ENCODE measurements around the gene RPUSD1. TPM values are rescaled to one million over a fixed set of nuclear protein-coding genes. Genes with fewer than 3 reads are reported as not detected.
A peak's percentile ranks its signal among the peaks of the same experiment; 100 is the strongest.

RPUSD1 gene
- total and polyA plus RNA-seq, 2 of the 13 experiments (the other 11 are each of a cell fraction or from before 2014, with no cell fraction given) = 13.1 to 26.2 TPM

DNA sequence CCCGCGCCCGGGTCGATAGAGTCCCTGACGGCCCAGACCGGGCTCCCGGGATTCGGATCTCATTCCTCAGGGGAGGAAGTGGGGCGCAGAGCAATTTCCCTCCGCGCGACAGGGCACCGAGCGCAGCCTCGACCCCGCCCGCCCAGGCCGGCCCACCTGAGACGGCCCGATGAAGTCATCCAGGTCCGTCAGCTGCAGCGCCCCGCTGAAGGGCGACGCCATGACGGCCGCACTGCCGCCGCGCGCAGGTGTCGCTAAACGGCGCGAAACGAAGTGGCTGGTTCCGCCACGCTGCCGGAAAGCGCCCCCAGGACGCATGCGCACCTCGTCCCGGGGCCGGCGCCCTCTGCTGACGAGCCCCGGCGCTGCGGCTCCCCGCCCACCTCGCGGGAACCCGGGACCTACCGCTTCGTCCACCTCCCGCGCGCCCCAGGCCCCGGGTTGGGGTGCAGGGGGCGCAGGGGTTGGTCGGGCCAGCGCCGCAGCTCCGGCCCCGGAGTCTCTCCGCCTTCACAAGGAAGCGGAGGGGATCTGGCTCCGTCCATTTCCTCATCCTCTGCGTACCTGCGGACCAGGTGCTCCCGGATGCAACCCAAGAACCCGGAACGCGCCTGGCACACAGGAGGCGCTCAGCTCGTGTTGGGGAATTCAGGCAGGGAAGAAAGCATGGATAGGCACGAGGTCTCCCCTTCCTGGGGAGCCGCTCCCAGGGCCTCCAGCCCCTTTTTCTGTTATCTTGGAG is 47.2 kb downstream of the RPUSD1 start, which contains the start of gene CIAO3 (continued):
- TF ChIP-seq, protein P1, sequence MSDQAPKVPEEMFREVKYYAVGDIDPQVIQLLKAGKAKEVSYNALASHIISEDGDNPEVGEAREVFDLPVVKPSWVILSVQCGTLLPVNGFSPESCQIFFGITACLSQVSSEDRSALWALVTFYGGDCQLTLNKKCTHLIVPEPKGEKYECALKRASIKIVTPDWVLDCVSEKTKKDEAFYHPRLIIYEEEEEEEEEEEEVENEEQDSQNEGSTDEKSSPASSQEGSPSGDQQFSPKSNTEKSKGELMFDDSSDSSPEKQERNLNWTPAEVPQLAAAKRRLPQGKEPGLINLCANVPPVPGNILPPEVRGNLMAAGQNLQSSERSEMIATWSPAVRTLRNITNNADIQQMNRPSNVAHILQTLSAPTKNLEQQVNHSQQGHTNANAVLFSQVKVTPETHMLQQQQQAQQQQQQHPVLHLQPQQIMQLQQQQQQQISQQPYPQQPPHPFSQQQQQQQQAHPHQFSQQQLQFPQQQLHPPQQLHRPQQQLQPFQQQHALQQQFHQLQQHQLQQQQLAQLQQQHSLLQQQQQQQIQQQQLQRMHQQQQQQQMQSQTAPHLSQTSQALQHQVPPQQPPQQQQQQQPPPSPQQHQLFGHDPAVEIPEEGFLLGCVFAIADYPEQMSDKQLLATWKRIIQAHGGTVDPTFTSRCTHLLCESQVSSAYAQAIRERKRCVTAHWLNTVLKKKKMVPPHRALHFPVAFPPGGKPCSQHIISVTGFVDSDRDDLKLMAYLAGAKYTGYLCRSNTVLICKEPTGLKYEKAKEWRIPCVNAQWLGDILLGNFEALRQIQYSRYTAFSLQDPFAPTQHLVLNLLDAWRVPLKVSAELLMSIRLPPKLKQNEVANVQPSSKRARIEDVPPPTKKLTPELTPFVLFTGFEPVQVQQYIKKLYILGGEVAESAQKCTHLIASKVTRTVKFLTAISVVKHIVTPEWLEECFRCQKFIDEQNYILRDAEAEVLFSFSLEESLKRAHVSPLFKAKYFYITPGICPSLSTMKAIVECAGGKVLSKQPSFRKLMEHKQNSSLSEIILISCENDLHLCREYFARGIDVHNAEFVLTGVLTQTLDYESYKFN (CRISPR knock-in tag; conservative IDR thresholded peaks at IDR 0.05) = peak; percentile 32; the same call in 1 of the 2 replicates
- no peak for TF ChIP-seq ZNF33A (CRISPR knock-in tag; IDR thresholded peaks at IDR 0.05; ENCODE audit: borderline replicate concordance)
- TF ChIP-seq ZNF746 (CRISPR knock-in tag; IDR thresholded peaks at IDR 0.05) = no peak
- peak; percentile 54; the same call in 1 of the 2 replicates for TF ChIP-seq GZF1 (CRISPR knock-in tag; IDR thresholded peaks at IDR 0.05)
- TF ChIP-seq MXI1 (IDR thresholded peaks at IDR 0.05; ENCODE audit: borderline replicate concordance, low read depth, low read length) = peak; percentile 96; the same call in 2 of the 3 replicates
- no peak for TF ChIP-seq LCORL (IDR thresholded peaks at IDR 0.05)
- TF ChIP-seq LCORL (CRISPR knock-in tag; IDR thresholded peaks at IDR 0.05) = peak; percentile 75
- peak; percentile 83 for TF ChIP-seq MYC (CRISPR knock-in tag; IDR thresholded peaks at IDR 0.05; ENCODE audit: borderline replicate concordance)
- TF ChIP-seq ISX (CRISPR knock-in tag; conservative IDR thresholded peaks at IDR 0.05) = no peak
- TF ChIP-seq PHF5A (CRISPR knock-in tag; IDR thresholded peaks at IDR 0.05; ENCODE audit: low read depth, unreplicated experiment) = peak; percentile 67
- no peak; the same call in 1 of the 2 replicates for TF ChIP-seq ZBTB39 (CRISPR knock-in tag; IDR thresholded peaks at IDR 0.05)
- TF ChIP-seq SNRNP70 (IDR thresholded peaks at IDR 0.05; ENCODE audit: low read depth, low read length) = no peak
- TF ChIP-seq, protein P2, sequence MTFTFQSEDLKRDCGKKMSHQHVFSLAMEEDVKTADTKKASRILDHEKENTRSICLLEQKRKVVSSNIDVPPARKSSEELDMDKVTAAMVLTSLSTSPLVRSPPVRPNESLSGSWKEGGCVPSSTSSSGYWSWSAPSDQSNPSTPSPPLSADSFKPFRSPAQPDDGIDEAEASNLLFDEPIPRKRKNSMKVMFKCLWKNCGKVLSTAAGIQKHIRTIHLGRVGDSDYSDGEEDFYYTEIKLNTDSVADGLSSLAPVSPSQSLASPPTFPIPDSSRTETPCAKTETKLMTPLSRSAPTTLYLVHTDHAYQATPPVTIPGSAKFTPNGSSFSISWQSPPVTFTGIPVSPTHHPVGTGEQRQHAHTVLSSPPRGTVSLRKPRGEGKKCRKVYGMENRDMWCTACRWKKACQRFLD (CRISPR knock-in tag; IDR thresholded peaks at IDR 0.05; ENCODE audit: borderline replicate concordance) = peak; percentile 52; the same call in 1 of the 2 replicates
- no peak for TF ChIP-seq HIVEP1 (CRISPR knock-in tag; IDR thresholded peaks at IDR 0.05)
- TF ChIP-seq ZNF33B (CRISPR knock-in tag; IDR thresholded peaks at IDR 0.05) = peak; percentile 44; the same call in 1 of the 2 replicates
- 0 out of 2 replicates have a peak, but pooled peaks have one; percentile 66 for TF ChIP-seq TIGD3 (CRISPR knock-in tag; IDR thresholded peaks at IDR 0.05; ENCODE audit: borderline replicate concordance)
- no peak for TF ChIP-seq MLXIP (CRISPR knock-in tag; IDR thresholded peaks at IDR 0.05; ENCODE audit: borderline replicate concordance)
